Amygdala (tissue), 56 donors: ENCODE measurements around the gene IGSF10.

Experiments
- DNase-seq, 56 donors: peaks; one replicate each; lab custom pipeline; 2025; lab: John Stamatoyannopoulos, UW

Gene IGSF10

GRCh38 chr3:151468284-151468917 lies 7.5 kb upstream of the IGSF10 start:
- DNase-seq = peak in 5 of 56 donors; percentile 2 to 40 (median 7)

- no peak for DNase-seq
These were observed 6.2 kb upstream of the IGSF10 start for GRCh38 chr3:151467069-151467468.

GRCh38 chr3:151462991-151463390 lies 2.1 kb upstream of the IGSF10 start:
- no peak for DNase-seq

GRCh38 chr3:151462278-151462780 lies 1.5 kb upstream of the IGSF10 start:
- no peak for DNase-seq

- DNase-seq = no peak
These were observed 633 bp downstream of the IGSF10 start for GRCh38 chr3:151460228-151460627.

GRCh38 chr3:151459358-151459757 lies 1.5 kb downstream of the IGSF10 start:
- no peak for DNase-seq

GRCh38 chr3:151456065-151456464 lies 4.8 kb downstream of the IGSF10 start:
- no peak for DNase-seq

- DNase-seq = no peak
These were observed 8.0 kb downstream of the IGSF10 start for GRCh38 chr3:151452841-151453240.

GRCh38 chr3:151452368-151452767 lies 8.5 kb downstream of the IGSF10 start:
- no peak for DNase-seq

GRCh38 chr3:151446002-151446340 lies 14.9 kb downstream of the IGSF10 start:
- no peak for DNase-seq

- DNase-seq = no peak
These were observed 15.4 kb downstream of the IGSF10 start for GRCh38 chr3:151445273-151446001.

GRCh38 chr3:151443583-151443982 lies 17.3 kb downstream of the IGSF10 start:
- no peak for DNase-seq

- DNase-seq = no peak
These were observed 19.9 kb downstream of the IGSF10 start for GRCh38 chr3:151440940-151441339.

- peak in 4 of 56 donors; percentile 6 to 43 (median 18) for DNase-seq
These were observed 21.2 kb downstream of the IGSF10 start for GRCh38 chr3:151439652-151440125.

GRCh38 chr3:151437906-151438305 lies 23.0 kb downstream of the IGSF10 start:
- no peak for DNase-seq

- no peak for DNase-seq
These were observed 24.0 kb downstream of the IGSF10 start for GRCh38 chr3:151436675-151437446.

GRCh38 chr3:151434151-151434890 lies 26.5 kb downstream of the IGSF10 start:
- no peak for DNase-seq

- peak in 1 of 56 donors; percentile 5 for DNase-seq
These were observed 28.1 kb downstream of the IGSF10 start for GRCh38 chr3:151432616-151433372.

- no peak for DNase-seq
These were observed 28.9 kb downstream of the IGSF10 start for GRCh38 chr3:151431940-151432339.
